ENCODE data around the gene RASSF10.

GRCh38 chr11:13047884-13048283 lies 38.8 kb downstream of the RASSF10 start:
- TF ChIP-seq GATA2 (IDR thresholded peaks at IDR 0.05; ENCODE audit: low read depth, low read length) (no peak), GATA3 (IDR thresholded peaks at IDR 0.05; ENCODE audit: low read depth, low read length) (no peak)
